MCF 10A (cell line): ENCODE measurements around the gene RFC2. TPM values are rescaled to one million over a fixed set of nuclear protein-coding genes. Genes with fewer than 3 reads are reported as not detected.

Experiments used
- BruUV-seq: library from RNA; stranded (reverse); fragments of 400-500 nt; replicated peaks from 2 replicates; lab custom pipeline; 2021; lab: Mats Ljungman, UMichigan
- CTCF ChIA-PET: fragments of 300-600 bp; sonication (Branson Sonifier 250); formaldehyde crosslinking; extraction: SDS; loops from one replicate; lab custom pipeline; 2021; ENCODE audit warnings: antibody characterized with exemption, inconsistent platforms; lab: Yijun Ruan, JAX
- POLR2A ChIA-PET: fragments of 300-600, 350-650 bp; sonication (Branson Sonifier 250); formaldehyde crosslinking; extraction: SDS; loops from one replicate; lab custom pipeline; 2020; ENCODE audit warnings: antibody characterized with exemption, inconsistent platforms; lab: Yijun Ruan, JAX
- DNase-seq: peaks from one replicate; pipeline ENCODE4 v3.0.0-alpha.2; 2018; ENCODE audit not compliant: unreplicated experiment
- H3K27ac Mint-ChIP-seq: one replicate; pipeline ENCODE4 v1.8.0; 2022; ENCODE audit warnings: mild to moderate bottlenecking, low read depth, mixed read lengths; ENCODE audit not compliant: unreplicated experiment
- H3K27me3 Mint-ChIP-seq: one replicate; pipeline ENCODE4 v1.8.0; 2022; ENCODE audit warnings: mixed read lengths; ENCODE audit not compliant: insufficient read depth, unreplicated experiment
- H3K36me3 Mint-ChIP-seq: one replicate; pipeline ENCODE4 v1.8.0; 2022; ENCODE audit warnings: mild to moderate bottlenecking, moderate library complexity, mixed read lengths; ENCODE audit not compliant: insufficient read depth, unreplicated experiment
- H3K4me1 Mint-ChIP-seq: one replicate; pipeline ENCODE4 v1.8.0; 2022; ENCODE audit warnings: mixed read lengths; ENCODE audit not compliant: insufficient read depth, unreplicated experiment
- H3K4me3 Mint-ChIP-seq: one replicate; pipeline ENCODE4 v1.8.0; 2022; ENCODE audit warnings: mild to moderate bottlenecking, moderate library complexity, mixed read lengths; ENCODE audit not compliant: unreplicated experiment
- H3K9me3 Mint-ChIP-seq: one replicate; pipeline ENCODE4 v1.8.0; 2022; ENCODE audit warnings: mixed read lengths; ENCODE audit not compliant: unreplicated experiment
- intact Hi-C: fragments of 100-400 bp; cut with micrococcal nuclease; formaldehyde crosslinking; loops from 2 replicates; pipeline ENCODE4 v1.14.1; 2022
- total RNA-seq: library from RNA; stranded (reverse); gene quantifications from 2 replicates; pipeline ENCODE4 v1.2.3, GENCODE V29; 2022
- TF ChIP-seq, protein P1 (sequence below): fragments of 200-600 bp; IDR thresholded peaks from one replicate; pipeline ENCODE4 v1.8.0; 2022; ENCODE audit warnings: antibody characterized with exemption, mild to moderate bottlenecking; ENCODE audit not compliant: unreplicated experiment

The RFC2 gene
- total RNA-seq, 1 experiment from 2014 or later = 35.0 TPM

DNA sequence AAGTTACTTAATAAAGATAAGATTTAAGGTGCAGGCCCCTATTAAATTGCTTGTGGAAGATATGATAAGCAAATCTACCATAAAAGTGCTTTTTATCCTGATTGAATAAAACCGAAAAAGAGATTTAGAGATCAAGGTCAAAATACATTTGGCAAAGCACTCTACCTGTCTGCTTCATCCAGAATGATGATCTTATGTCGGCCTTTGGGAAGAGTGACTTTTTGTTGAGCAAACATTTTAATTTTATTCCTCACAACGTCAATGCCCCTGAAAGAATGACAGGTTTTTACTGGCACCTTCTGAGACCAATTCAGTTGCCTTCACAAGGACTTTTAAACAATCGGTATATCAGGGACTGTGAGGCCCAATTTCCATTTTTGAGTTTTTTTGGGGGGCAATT, 7.7 kb downstream of the RFC2 start:
- CTCF ChIA-PET = no interaction called here
- Mint-ChIP-seq H3K36me3 (peaks cover 87% of the 10 kb centered on the region), H3K27ac (no peak overlapping the region), H3K4me3 (no peak overlapping the region), H3K4me1 (no peaks in the 10 kb centered on the region), H3K27me3 (no peaks in the 10 kb centered on the region), H3K9me3 (no peaks in the 10 kb centered on the region)
- POLR2A ChIA-PET = no interaction called here
- no TSS peak for BruUV-seq
- TF ChIP-seq, protein P1, sequence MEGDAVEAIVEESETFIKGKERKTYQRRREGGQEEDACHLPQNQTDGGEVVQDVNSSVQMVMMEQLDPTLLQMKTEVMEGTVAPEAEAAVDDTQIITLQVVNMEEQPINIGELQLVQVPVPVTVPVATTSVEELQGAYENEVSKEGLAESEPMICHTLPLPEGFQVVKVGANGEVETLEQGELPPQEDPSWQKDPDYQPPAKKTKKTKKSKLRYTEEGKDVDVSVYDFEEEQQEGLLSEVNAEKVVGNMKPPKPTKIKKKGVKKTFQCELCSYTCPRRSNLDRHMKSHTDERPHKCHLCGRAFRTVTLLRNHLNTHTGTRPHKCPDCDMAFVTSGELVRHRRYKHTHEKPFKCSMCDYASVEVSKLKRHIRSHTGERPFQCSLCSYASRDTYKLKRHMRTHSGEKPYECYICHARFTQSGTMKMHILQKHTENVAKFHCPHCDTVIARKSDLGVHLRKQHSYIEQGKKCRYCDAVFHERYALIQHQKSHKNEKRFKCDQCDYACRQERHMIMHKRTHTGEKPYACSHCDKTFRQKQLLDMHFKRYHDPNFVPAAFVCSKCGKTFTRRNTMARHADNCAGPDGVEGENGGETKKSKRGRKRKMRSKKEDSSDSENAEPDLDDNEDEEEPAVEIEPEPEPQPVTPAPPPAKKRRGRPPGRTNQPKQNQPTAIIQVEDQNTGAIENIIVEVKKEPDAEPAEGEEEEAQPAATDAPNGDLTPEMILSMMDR = no peak
- DNase-seq = no peak
- intact Hi-C loops = no loop called here

DNA sequence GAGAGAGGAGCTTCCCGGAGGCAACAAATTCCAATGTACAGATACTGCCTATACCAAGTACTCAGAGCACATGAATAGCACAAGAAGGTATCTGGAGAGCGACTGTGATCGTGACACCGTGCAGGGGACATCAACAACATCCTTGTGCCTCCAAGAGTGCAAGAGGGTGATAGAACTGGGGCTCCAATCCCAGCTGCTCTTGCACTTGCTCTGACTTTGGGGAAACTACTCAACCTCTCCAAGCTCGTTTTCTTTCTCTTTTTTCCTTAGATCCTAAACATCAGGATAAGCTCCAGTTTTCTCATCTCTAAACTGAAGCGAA, 12.1 kb downstream of the RFC2 start:
- BruUV-seq = no TSS peak
- no peak for DNase-seq
- TF ChIP-seq, protein P1 = no peak
- intact Hi-C loops = no loop called here
- no peak overlapping the region for H3K4me3 Mint-ChIP-seq
- no peaks in the 10 kb centered on the region for H3K4me1 Mint-ChIP-seq
- H3K27me3 Mint-ChIP-seq = no peaks in the 10 kb centered on the region
- no peaks in the 10 kb centered on the region for H3K9me3 Mint-ChIP-seq
- ChIA-PET POLR2A (interaction anchor here (0.7 kb wide), 1 partner anchor 12 kb away, joined by 3 read pairs; the partner anchor contains the start of gene RFC2), CTCF (interaction anchor here (2.7 kb wide), 1 partner anchor 160 kb away, joined by 14 read pairs; no protein-coding TSS in a partner anchor)
- peaks cover 82% of the 10 kb centered on the region for H3K36me3 Mint-ChIP-seq
- peak overlapping the region; percentile 5 for H3K27ac Mint-ChIP-seq

DNA sequence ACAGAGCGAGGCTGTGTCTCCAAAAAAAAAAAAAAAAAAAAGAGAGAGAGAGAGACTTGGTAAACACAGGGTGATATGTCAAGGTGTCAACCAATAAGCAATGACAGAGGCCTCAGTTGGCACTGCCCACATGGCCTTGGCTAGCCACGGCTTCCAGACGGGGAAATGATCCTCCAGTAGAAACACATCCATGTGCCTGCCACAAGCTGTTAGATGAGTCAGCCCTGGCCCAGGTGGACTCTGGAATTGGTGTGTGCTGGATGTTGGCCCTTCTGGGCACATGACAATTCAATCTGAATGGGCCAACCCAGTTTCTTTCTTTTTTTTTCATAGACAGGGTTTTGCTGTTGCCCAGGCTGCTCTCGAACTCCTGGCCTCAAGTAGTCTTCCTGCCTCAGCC, 13.7 kb downstream of the RFC2 start:
- no TSS peak for BruUV-seq
- H3K4me3 Mint-ChIP-seq = no peak overlapping the region
- peaks cover 69% of the 10 kb centered on the region for H3K36me3 Mint-ChIP-seq
- intact Hi-C loops = no loop called here
- ChIA-PET CTCF (interaction anchor here (1.0 to 2.7 kb wide), 2 partner anchors 34 to 161 kb away, joined by 4 to 14 read pairs; no protein-coding TSS in a partner anchor), POLR2A (interaction anchor here (1.7 kb wide), 1 partner anchor 13 kb away, joined by 4 read pairs; no protein-coding TSS in a partner anchor)
- DNase-seq = no peak
- H3K4me1 Mint-ChIP-seq = no peaks in the 10 kb centered on the region
- H3K27me3 Mint-ChIP-seq = no peaks in the 10 kb centered on the region
- TF ChIP-seq, protein P1 = no peak
- H3K9me3 Mint-ChIP-seq = no peaks in the 10 kb centered on the region
- H3K27ac Mint-ChIP-seq = no peak overlapping the region

DNA sequence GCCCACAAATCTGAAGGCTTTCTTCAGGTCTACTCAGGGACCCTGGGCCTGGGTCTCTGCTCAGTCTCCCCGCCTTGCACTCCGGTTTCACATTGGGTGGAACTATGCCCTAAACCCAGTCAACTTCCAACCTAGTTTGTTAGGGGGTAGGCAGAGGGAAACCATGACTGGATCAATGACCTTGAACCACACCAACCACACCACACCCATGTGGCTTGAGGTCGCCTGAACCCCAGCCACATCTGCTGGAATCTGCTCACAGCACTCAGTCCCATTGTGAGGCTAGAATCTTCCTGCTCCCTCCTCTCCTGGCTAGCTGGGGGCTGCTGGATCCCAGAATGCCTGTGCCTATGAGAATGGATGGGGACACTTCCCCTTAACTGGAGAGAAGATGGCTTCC, 17.9 kb downstream of the RFC2 start:
- no peaks in the 10 kb centered on the region for H3K4me1 Mint-ChIP-seq
- TF ChIP-seq, protein P1 = no peak
- no TSS peak for BruUV-seq
- H3K36me3 Mint-ChIP-seq = peaks cover 77% of the 10 kb centered on the region
- no peaks in the 10 kb centered on the region for H3K27me3 Mint-ChIP-seq
- no peak overlapping the region for H3K27ac Mint-ChIP-seq
- H3K4me3 Mint-ChIP-seq = no peak overlapping the region
- no peak for DNase-seq
- no peaks in the 10 kb centered on the region for H3K9me3 Mint-ChIP-seq
- intact Hi-C loops = no loop called here
- ChIA-PET POLR2A (no interaction called here), CTCF (interaction anchor here (0.6 to 0.7 kb wide), 2 partner anchors 21 to 214 kb away, joined by 3 read pairs; no protein-coding TSS in a partner anchor)
